Measurements from ENCODE around the gene VPS39. TPM values are rescaled to one million over a fixed set of nuclear protein-coding genes. Genes with fewer than 3 reads are reported as not detected.

Gene VPS39
- total RNA-seq, 1 experiment from 2014 or later, result 28.5 TPM

DNA sequence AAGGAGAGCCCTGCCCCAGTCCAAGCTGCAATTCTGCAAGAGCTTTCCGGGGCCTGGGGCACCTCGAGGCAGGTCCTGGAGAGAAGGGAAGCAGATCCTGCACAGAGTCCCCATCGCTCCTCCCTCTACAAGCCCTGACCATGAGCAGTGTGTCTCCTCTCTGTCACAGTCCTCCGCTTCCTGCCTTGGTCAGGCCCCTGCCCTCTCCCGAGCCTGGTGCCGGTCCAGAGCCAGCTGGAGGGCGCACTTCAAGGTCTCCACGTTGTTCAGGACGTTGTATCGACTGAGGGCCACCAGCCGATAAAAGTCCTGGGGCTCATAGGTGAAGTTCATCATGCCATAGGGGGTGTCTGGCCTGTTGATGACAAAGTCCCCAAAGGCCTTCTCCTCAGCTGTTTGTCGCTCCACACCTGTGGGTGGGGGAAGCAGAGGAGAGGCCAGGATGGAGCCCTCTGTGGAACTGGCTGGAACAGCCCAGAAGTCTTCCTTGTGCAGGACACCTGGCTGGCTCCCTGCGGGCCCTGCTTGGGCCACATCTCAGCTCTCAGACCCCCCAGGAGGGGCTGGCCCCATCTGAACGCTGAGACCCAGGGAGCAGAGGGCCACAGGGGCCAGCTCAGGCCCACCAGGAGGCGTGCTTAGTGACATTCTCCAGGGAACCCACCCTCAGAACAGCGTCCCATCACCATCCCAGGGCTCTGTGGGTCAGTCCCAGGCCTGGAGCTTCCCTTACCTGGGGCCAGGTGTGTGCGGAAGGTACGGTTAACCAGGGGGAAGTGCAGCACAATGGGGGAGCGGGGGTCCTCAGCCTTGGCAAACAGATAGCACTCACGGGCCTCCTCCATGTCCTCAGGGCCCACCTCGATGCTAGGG lies 66.1 kb downstream of the VPS39 start:
- ATAC-seq (no peak), DNase-seq (no peak)
- H3K4me1 ChIP-seq (ENCODE audit: insufficient read depth, low read length), result no peaks in the 10 kb centered on the region
- H3K4me2 ChIP-seq (ENCODE audit: low read length), result no peak overlapping the region
- TF ChIP-seq, protein P1, sequence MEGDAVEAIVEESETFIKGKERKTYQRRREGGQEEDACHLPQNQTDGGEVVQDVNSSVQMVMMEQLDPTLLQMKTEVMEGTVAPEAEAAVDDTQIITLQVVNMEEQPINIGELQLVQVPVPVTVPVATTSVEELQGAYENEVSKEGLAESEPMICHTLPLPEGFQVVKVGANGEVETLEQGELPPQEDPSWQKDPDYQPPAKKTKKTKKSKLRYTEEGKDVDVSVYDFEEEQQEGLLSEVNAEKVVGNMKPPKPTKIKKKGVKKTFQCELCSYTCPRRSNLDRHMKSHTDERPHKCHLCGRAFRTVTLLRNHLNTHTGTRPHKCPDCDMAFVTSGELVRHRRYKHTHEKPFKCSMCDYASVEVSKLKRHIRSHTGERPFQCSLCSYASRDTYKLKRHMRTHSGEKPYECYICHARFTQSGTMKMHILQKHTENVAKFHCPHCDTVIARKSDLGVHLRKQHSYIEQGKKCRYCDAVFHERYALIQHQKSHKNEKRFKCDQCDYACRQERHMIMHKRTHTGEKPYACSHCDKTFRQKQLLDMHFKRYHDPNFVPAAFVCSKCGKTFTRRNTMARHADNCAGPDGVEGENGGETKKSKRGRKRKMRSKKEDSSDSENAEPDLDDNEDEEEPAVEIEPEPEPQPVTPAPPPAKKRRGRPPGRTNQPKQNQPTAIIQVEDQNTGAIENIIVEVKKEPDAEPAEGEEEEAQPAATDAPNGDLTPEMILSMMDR (conservative IDR thresholded peaks at IDR 0.05; ENCODE audit: low read depth, low read length), result no peak
- no peak for TF ChIP-seq EZH2 (IDR thresholded peaks at IDR 0.05; ENCODE audit: low read length, unreplicated experiment)
- no peak for TF ChIP-seq EZH2phosphoT487 (IDR thresholded peaks at IDR 0.05; ENCODE audit: borderline replicate concordance, low read length)
- H4K20me1 ChIP-seq (ENCODE audit: low read length), result no peaks in the 10 kb centered on the region
- POLR2A ChIA-PET (ENCODE audit: unreplicated experiment), result no interaction called here
- no peak overlapping the region for H3K9ac ChIP-seq (ENCODE audit: low read length)
- intact Hi-C loops (cut with micrococcal nuclease), result no loop called here
- no peaks in the 10 kb centered on the region for H3K9me2 ChIP-seq (replicated peaks; ENCODE audit: low read length)
- CTCF ChIA-PET, result no interaction called here
- no peaks in the 10 kb centered on the region for H3F3A ChIP-seq (ENCODE audit: low read length, unreplicated experiment)
- H2AFZ ChIP-seq (ENCODE audit: low read length), result no peak overlapping the region
- no TSS peak for BruUV-seq (replicated peaks)
- no peak overlapping the region for H3K27ac ChIP-seq (ENCODE audit: low read length)
- no peaks in the 10 kb centered on the region for H3K27me3 ChIP-seq (ENCODE audit: low read length)
- H3K79me2 ChIP-seq (ENCODE audit: low read length), result no peaks in the 10 kb centered on the region
- no peaks in the 10 kb centered on the region for H3K9me3 ChIP-seq (ENCODE audit: low read length)
- no peak overlapping the region for H3K4me3 ChIP-seq (ENCODE audit: low read length)
- H3K36me3 ChIP-seq (ENCODE audit: low read depth, low read length), result no peaks in the 10 kb centered on the region

DNA sequence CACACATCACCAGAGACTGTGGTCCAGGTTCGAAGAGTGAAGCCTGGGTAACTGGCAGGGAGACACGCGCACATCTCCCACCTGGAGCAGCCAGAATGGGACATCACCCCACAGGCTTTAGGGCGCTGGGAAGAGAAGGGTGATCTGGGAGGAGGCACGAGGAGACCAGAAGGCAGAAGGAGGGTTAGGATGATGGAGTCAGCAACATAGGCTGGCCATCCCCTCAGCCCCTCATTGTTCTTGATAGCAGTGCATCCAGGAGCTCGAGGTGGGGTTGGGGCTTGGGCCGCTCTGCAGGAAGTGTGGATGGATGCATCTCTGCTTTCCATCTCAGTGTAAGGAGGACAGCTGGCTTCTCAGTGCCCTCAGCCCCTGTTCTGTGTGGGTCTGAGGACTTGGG lies 66.9 kb downstream of the VPS39 start:
- Histone ChIP-seq H3K4me1 (ENCODE audit: insufficient read depth, low read length) (no peaks in the 10 kb centered on the region), H4K20me1 (ENCODE audit: low read length) (no peaks in the 10 kb centered on the region), H3K79me2 (ENCODE audit: low read length) (no peaks in the 10 kb centered on the region), H3K9me3 (ENCODE audit: low read length) (no peaks in the 10 kb centered on the region), H3F3A (ENCODE audit: low read length, unreplicated experiment) (no peaks in the 10 kb centered on the region), H2AFZ (ENCODE audit: low read length) (no peak overlapping the region), H3K9me2 (replicated peaks; ENCODE audit: low read length) (no peaks in the 10 kb centered on the region), H3K27ac (ENCODE audit: low read length) (no peak overlapping the region), H3K4me2 (ENCODE audit: low read length) (no peak overlapping the region), H3K4me3 (ENCODE audit: low read length) (no peak overlapping the region), H3K9ac (ENCODE audit: low read length) (no peak overlapping the region), H3K27me3 (ENCODE audit: low read length) (no peaks in the 10 kb centered on the region), H3K36me3 (ENCODE audit: low read depth, low read length) (no peaks in the 10 kb centered on the region)
- TF ChIP-seq, protein P1 (conservative IDR thresholded peaks at IDR 0.05; ENCODE audit: low read depth, low read length), result no peak
- TF ChIP-seq EZH2phosphoT487 (IDR thresholded peaks at IDR 0.05; ENCODE audit: borderline replicate concordance, low read length), result no peak
- no peak for TF ChIP-seq EZH2 (IDR thresholded peaks at IDR 0.05; ENCODE audit: low read length, unreplicated experiment)
- ATAC-seq, result no peak
- intact Hi-C loops (cut with micrococcal nuclease), result no loop called here
- ChIA-PET CTCF (no interaction called here), POLR2A (ENCODE audit: unreplicated experiment) (no interaction called here)
- BruUV-seq (replicated peaks), result no TSS peak
- no peak for DNase-seq

DNA sequence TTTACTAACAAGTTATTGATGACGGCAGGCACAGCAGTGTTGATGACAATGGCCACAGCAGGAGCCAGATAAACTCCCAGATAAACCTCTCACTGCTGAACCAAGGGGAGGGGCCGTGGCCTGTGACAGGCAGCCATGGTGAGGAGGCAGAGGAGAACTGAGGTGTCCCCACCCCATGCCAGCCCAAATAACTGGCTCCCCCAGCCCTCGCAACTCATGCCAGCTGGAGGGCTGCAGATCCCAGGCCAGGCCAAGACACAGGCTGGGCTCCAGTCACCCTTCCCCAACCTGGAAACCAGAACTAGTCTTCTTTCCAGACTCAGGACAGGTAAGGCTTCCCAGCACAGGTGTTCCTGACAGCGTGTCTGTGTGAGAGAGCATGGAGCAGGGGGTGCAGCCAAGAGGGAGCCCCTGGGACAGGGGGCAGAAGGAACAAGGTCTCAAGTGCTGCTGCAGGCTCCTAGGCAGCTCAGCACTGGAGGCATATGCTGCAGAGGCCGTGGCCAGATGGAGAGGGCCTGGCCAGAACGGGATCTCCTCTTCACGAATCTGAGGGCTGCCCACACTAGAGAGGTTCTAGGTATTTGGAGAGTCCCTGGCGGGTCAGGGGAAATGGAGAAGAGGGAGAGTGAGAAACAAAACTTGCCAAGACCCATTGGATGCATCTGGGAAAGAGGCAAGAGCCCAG lies 67.6 kb downstream of the VPS39 start:
- ATAC-seq (no peak), DNase-seq (no peak)
- no peak overlapping the region for H3K27ac ChIP-seq (ENCODE audit: low read length)
- H3K27me3 ChIP-seq (ENCODE audit: low read length), result no peaks in the 10 kb centered on the region
- no peaks in the 10 kb centered on the region for H3K9me3 ChIP-seq (ENCODE audit: low read length)
- BruUV-seq (replicated peaks), result no TSS peak
- CTCF ChIA-PET, result no interaction called here
- no peaks in the 10 kb centered on the region for H3K9me2 ChIP-seq (replicated peaks; ENCODE audit: low read length)
- intact Hi-C loops (cut with micrococcal nuclease), result no loop called here
- TF ChIP-seq EZH2phosphoT487 (IDR thresholded peaks at IDR 0.05; ENCODE audit: borderline replicate concordance, low read length) (no peak), EZH2 (IDR thresholded peaks at IDR 0.05; ENCODE audit: low read length, unreplicated experiment) (no peak)
- TF ChIP-seq, protein P1 (conservative IDR thresholded peaks at IDR 0.05; ENCODE audit: low read depth, low read length), result no peak
- no peaks in the 10 kb centered on the region for H4K20me1 ChIP-seq (ENCODE audit: low read length)
- no peak overlapping the region for H2AFZ ChIP-seq (ENCODE audit: low read length)
- no peak overlapping the region for H3K4me3 ChIP-seq (ENCODE audit: low read length)
- no peaks in the 10 kb centered on the region for H3K36me3 ChIP-seq (ENCODE audit: low read depth, low read length)
- H3K4me2 ChIP-seq (ENCODE audit: low read length), result no peak overlapping the region
- no peaks in the 10 kb centered on the region for H3K79me2 ChIP-seq (ENCODE audit: low read length)
- POLR2A ChIA-PET (ENCODE audit: unreplicated experiment), result no interaction called here
- no peaks in the 10 kb centered on the region for H3F3A ChIP-seq (ENCODE audit: low read length, unreplicated experiment)
- no peak overlapping the region for H3K9ac ChIP-seq (ENCODE audit: low read length)
- H3K4me1 ChIP-seq (ENCODE audit: insufficient read depth, low read length), result peaks cover 2% of the 10 kb centered on the region

Data from PC-3 (cell line).